ENCODE measurements around the gene SPTB. TPM values are rescaled to one million over a fixed set of nuclear protein-coding genes. Genes with fewer than 3 reads are reported as not detected.

SPTB gene
- total and polyA plus RNA-seq, 7 experiments from 2014 or later, result 0.05 to 0.12 (median 0.05) TPM; not detected in 4

GRCh38 chr14:64841772-64842750, 37.6 kb downstream of the SPTB start:
- no peaks in the 10 kb centered on the region for H3K4me1 ChIP-seq (ENCODE audit: control insufficient read depth in 2 of 2, insufficient read depth in 2 of 2, low read length in 2 of 2)
- Mint-ChIP-seq H3K36me3 (no peaks in the 10 kb centered on the region), H3K4me3 (no peak overlapping the region), H3K27ac (no peak overlapping the region), H3K27me3 (peaks cover 27 to 59% (median 41%) of the 10 kb centered on the region in 5 donors), H3K9me3 (no peaks in the 10 kb centered on the region), H3K4me1 (no peaks in the 10 kb centered on the region)
- H3K27ac ChIP-seq (ENCODE audit: low read depth, low read length), result no peak overlapping the region
- no peak for ATAC-seq
- H3K36me3 ChIP-seq (ENCODE audit: control insufficient read depth in 2 of 3, insufficient read depth in 3 of 3, low read length in 3 of 3), result no peaks in the 10 kb centered on the region
- H3K27me3 ChIP-seq (ENCODE audit: control insufficient read depth in 2 of 2, insufficient read depth in 2 of 2, low read length in 2 of 2), result peaks cover 0 to 3% of the 10 kb centered on the region in 2 donors
- CTCF ChIA-PET, result interaction anchor here (0.8 kb wide), 1 partner anchor 12 kb away, joined by 3 read pairs; no protein-coding TSS in a partner anchor
- POLR2A ChIA-PET, result no interaction called here
- intact Hi-C loops (cut with micrococcal nuclease), result no loop called here
- H3K4me3 ChIP-seq (ENCODE audit: low read length), result no peak overlapping the region
- no peaks in the 10 kb centered on the region for H3K9me3 ChIP-seq (ENCODE audit: control insufficient read depth in 2 of 3, low read length in 3 of 3)
- no peak for DNase-seq

- DNase-seq (no peak), ATAC-seq (no peak)
- no peaks in the 10 kb centered on the region for H3K36me3 Mint-ChIP-seq
- H3K4me1 ChIP-seq (ENCODE audit: control insufficient read depth in 2 of 2, insufficient read depth in 2 of 2, low read length in 2 of 2), result no peaks in the 10 kb centered on the region
- no peak overlapping the region for H3K27ac ChIP-seq (ENCODE audit: low read depth, low read length)
- POLR2A ChIA-PET, result no interaction called here
- peaks cover 26 to 59% (median 49%) of the 10 kb centered on the region in 5 donors for H3K27me3 Mint-ChIP-seq
- H3K4me3 ChIP-seq (ENCODE audit: low read length), result no peak overlapping the region
- H3K4me3 Mint-ChIP-seq, result no peak overlapping the region
- H3K27ac Mint-ChIP-seq, result no peak overlapping the region
- no peaks in the 10 kb centered on the region for H3K9me3 ChIP-seq (ENCODE audit: control insufficient read depth in 2 of 3, low read length in 3 of 3)
- CTCF ChIA-PET, result interaction anchor here (0.8 to 1.5 kb wide), 2 partner anchors 11 to 17 kb away, joined by 3 to 6 read pairs; no protein-coding TSS in a partner anchor
- peaks cover 0 to 3% of the 10 kb centered on the region in 2 donors for H3K27me3 ChIP-seq (ENCODE audit: control insufficient read depth in 2 of 2, insufficient read depth in 2 of 2, low read length in 2 of 2)
- intact Hi-C loops (cut with micrococcal nuclease), result no loop called here
- no peaks in the 10 kb centered on the region for H3K36me3 ChIP-seq (ENCODE audit: control insufficient read depth in 2 of 3, insufficient read depth in 3 of 3, low read length in 3 of 3)
- no peaks in the 10 kb centered on the region for H3K4me1 Mint-ChIP-seq
- H3K9me3 Mint-ChIP-seq, result no peaks in the 10 kb centered on the region
These were observed 38.5 kb downstream of the SPTB start for GRCh38 chr14:64841121-64841651.

DNA sequence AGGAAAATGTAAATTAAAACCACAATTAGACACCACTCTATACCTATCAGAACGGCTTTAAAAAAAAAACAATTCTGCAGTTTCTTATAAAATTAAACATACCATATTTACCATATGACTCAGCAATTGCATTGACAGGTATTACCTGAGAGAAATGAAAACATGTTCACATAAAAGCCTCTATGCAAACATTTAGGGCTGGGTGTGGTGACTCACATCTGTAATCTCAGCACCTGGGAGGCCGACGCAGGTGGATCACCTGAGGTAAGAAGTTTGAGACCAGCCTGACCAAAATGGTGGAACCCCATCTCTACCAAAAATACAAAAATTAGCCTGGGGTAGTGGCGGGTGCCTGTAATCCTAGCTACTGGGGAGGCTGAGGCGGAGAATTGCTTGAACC, 41.1 kb downstream of the SPTB start:
- POLR2A ChIA-PET, result no interaction called here
- H3K4me3 Mint-ChIP-seq, result no peak overlapping the region

DNA sequence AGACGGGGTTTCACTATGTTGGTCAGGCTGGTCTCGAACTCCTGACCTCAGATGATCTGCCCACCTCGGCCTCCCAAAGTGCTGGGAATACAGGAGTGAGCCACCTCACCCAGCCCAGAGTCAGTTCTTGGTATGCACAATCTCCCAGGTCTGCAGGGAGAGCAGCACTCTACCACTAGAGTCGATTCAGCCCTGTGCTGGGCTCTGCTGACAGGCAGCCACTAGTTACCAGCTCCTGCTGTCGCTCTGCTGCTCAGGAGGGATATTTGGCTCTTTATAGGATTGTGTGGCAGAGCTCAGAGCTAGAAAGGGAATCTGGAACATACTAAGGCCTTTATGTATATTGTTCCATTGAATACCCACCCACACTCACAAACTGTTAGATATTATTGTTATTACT, 44.3 kb downstream of the SPTB start:
- no peaks in the 10 kb centered on the region for H3K36me3 ChIP-seq (ENCODE audit: control insufficient read depth in 2 of 3, insufficient read depth in 3 of 3, low read length in 3 of 3)
- no peaks in the 10 kb centered on the region for H3K9me3 ChIP-seq (ENCODE audit: control insufficient read depth in 2 of 3, low read length in 3 of 3)
- H3K4me3 Mint-ChIP-seq, result no peak overlapping the region
- no peaks in the 10 kb centered on the region for H3K4me1 Mint-ChIP-seq
- H3K27ac Mint-ChIP-seq, result no peak overlapping the region
- H3K27me3 ChIP-seq (ENCODE audit: control insufficient read depth in 2 of 2, insufficient read depth in 2 of 2, low read length in 2 of 2), result no peaks in the 10 kb centered on the region
- DNase-seq, result no peak
- no peak for ATAC-seq
- intact Hi-C loops (cut with micrococcal nuclease), result no loop called here
- H3K9me3 Mint-ChIP-seq, result no peaks in the 10 kb centered on the region
- H3K4me3 ChIP-seq (ENCODE audit: low read length), result no peak overlapping the region
- H3K36me3 Mint-ChIP-seq, result no peaks in the 10 kb centered on the region
- H3K4me1 ChIP-seq (ENCODE audit: control insufficient read depth in 2 of 2, insufficient read depth in 2 of 2, low read length in 2 of 2), result no peaks in the 10 kb centered on the region
- ChIA-PET CTCF (interaction anchor here (1.8 kb wide), 1 partner anchor 12 kb away, joined by 6 read pairs; no protein-coding TSS in a partner anchor), POLR2A (no interaction called here)
- peaks cover 0 to 27% (median 16%) of the 10 kb centered on the region in 5 donors for H3K27me3 Mint-ChIP-seq
- H3K27ac ChIP-seq (ENCODE audit: low read depth, low read length), result no peak overlapping the region

More for the DNA sequence above, 41.1 kb downstream of the SPTB start:
- Histone ChIP-seq H3K9me3 (ENCODE audit: control insufficient read depth in 2 of 3, low read length in 3 of 3) (no peaks in the 10 kb centered on the region), H3K27ac (ENCODE audit: low read depth, low read length) (no peak overlapping the region), H3K4me3 (ENCODE audit: low read length) (no peak overlapping the region), H3K36me3 (ENCODE audit: control insufficient read depth in 2 of 3, insufficient read depth in 3 of 3, low read length in 3 of 3) (no peaks in the 10 kb centered on the region), H3K4me1 (ENCODE audit: control insufficient read depth in 2 of 2, insufficient read depth in 2 of 2, low read length in 2 of 2) (no peaks in the 10 kb centered on the region), H3K27me3 (ENCODE audit: control insufficient read depth in 2 of 2, insufficient read depth in 2 of 2, low read length in 2 of 2) (peaks cover 0 to 3% of the 10 kb centered on the region in 2 donors)
- CTCF ChIA-PET, result interaction anchor here (0.6 kb wide), 1 partner anchor 136 kb away, joined by 4 read pairs; no protein-coding TSS in a partner anchor
- H3K9me3 Mint-ChIP-seq, result no peaks in the 10 kb centered on the region
- H3K36me3 Mint-ChIP-seq, result no peaks in the 10 kb centered on the region
- no peak overlapping the region for H3K27ac Mint-ChIP-seq
- H3K27me3 Mint-ChIP-seq, result peaks cover 12 to 41% (median 33%) of the 10 kb centered on the region in 5 donors
- ATAC-seq (no peak), DNase-seq (no peak)
- intact Hi-C loops (cut with micrococcal nuclease), result no loop called here
- no peaks in the 10 kb centered on the region for H3K4me1 Mint-ChIP-seq

DNA sequence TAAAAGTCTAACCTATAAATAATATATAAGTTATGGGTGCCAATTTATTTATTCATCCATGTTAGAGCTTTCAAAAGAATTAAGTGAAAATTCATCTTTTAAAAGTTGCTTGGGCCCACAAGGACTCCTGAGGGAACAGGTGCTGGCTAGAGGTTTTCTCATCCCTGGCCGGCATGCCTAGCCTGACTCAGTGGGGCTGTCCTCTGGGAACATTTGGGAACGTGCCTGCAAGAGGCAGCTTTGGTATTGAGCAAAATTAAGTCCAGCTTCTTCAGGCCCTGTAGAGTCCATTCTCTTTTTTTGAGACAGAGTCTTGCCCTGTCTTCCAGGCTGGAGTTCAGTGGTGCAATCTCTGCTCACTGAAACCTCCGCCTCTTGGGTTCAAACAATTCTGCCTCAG, 44.7 kb downstream of the SPTB start:
- Mint-ChIP-seq H3K27ac (no peak overlapping the region), H3K9me3 (no peaks in the 10 kb centered on the region)
- POLR2A ChIA-PET, result no interaction called here

DNA sequence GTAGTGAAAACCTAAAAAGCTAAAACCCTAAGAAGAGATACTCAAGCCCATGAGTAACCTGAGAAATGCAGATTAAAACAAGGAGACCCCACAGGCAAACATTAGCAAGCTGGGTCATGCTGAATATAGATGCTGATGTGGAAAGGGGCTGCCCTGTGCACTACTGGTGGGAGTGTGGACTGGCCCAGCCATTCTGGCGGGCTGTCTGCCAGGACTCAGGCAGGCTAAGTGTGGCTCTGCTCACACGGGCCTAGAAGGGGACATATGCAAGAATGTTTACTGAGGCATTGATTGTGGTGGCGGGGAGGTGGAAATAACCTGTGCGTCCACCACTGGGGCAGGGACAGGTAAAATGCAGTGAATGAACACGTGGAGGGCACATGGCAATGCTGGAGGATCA, 48.3 kb downstream of the SPTB start:
- Histone ChIP-seq H3K36me3 (ENCODE audit: control insufficient read depth in 2 of 3, insufficient read depth in 3 of 3, low read length in 3 of 3) (no peaks in the 10 kb centered on the region), H3K4me1 (ENCODE audit: control insufficient read depth in 2 of 2, insufficient read depth in 2 of 2, low read length in 2 of 2) (no peaks in the 10 kb centered on the region), H3K27me3 (ENCODE audit: control insufficient read depth in 2 of 2, insufficient read depth in 2 of 2, low read length in 2 of 2) (no peaks in the 10 kb centered on the region), H3K9me3 (ENCODE audit: control insufficient read depth in 2 of 3, low read length in 3 of 3) (no peaks in the 10 kb centered on the region), H3K4me3 (ENCODE audit: low read length) (no peak overlapping the region), H3K27ac (ENCODE audit: low read depth, low read length) (no peak overlapping the region)
- intact Hi-C loops (cut with micrococcal nuclease), result no loop called here
- Mint-ChIP-seq H3K36me3 (no peaks in the 10 kb centered on the region), H3K27me3 (peaks cover 0 to 24% (median 0%) of the 10 kb centered on the region in 5 donors), H3K4me3 (no peak overlapping the region), H3K9me3 (no peaks in the 10 kb centered on the region), H3K27ac (no peak overlapping the region), H3K4me1 (peaks cover 0 to 4% (median 0%) of the 10 kb centered on the region in 7 donors)
- DNase-seq, result no peak
- ChIA-PET CTCF (interaction anchor here (0.6 to 1.2 kb wide), 3 partner anchors 10 to 223 kb away, joined by 3 to 4 read pairs (median 3); no protein-coding TSS in a partner anchor), POLR2A (no interaction called here)
- no peak for ATAC-seq

More for the DNA sequence above, 44.7 kb downstream of the SPTB start:
- no peak for ATAC-seq
- no peak for DNase-seq
- Histone ChIP-seq H3K36me3 (ENCODE audit: control insufficient read depth in 2 of 3, insufficient read depth in 3 of 3, low read length in 3 of 3) (no peaks in the 10 kb centered on the region), H3K4me1 (ENCODE audit: control insufficient read depth in 2 of 2, insufficient read depth in 2 of 2, low read length in 2 of 2) (no peaks in the 10 kb centered on the region), H3K4me3 (ENCODE audit: low read length) (no peak overlapping the region), H3K27me3 (ENCODE audit: control insufficient read depth in 2 of 2, insufficient read depth in 2 of 2, low read length in 2 of 2) (no peaks in the 10 kb centered on the region), H3K9me3 (ENCODE audit: control insufficient read depth in 2 of 3, low read length in 3 of 3) (no peaks in the 10 kb centered on the region), H3K27ac (ENCODE audit: low read depth, low read length) (no peak overlapping the region)
- Mint-ChIP-seq H3K4me3 (no peak overlapping the region), H3K36me3 (no peaks in the 10 kb centered on the region), H3K27me3 (peaks cover 0 to 24% (median 15%) of the 10 kb centered on the region in 5 donors), H3K4me1 (no peaks in the 10 kb centered on the region)
- intact Hi-C loops (cut with micrococcal nuclease), result no loop called here
- CTCF ChIA-PET, result interaction anchor here (1.4 to 1.8 kb wide), 2 partner anchors 12 to 57 kb away, joined by 5 to 6 read pairs; no protein-coding TSS in a partner anchor
